ENCODE measurements around the gene WASHC4.

GRCh38 chr12:105162174-105162573 lies 54.6 kb downstream of the WASHC4 start:
- TF ChIP-seq SUPT20H (IDR thresholded peaks at IDR 0.05; ENCODE audit: borderline replicate concordance, control insufficient read depth, low read depth, low read length) (no peak), CREB1 (IDR thresholded peaks at IDR 0.05; ENCODE audit: low read depth) (no peak), RAD21 (IDR thresholded peaks at IDR 0.05; ENCODE audit: insufficient read depth, low read depth, low read length) (no peak), CTCF (IDR thresholded peaks at IDR 0.05 in 2 of 3, conservative IDR thresholded peaks at IDR 0.05 in 1 of 3; ENCODE audit: control insufficient read depth in 2 of 3, extremely low read depth in 1 of 3, insufficient read depth in 1 of 3, low read depth in 3 of 3, low read length in 3 of 3) (no peak), SRF (IDR thresholded peaks at IDR 0.05; ENCODE audit: low read depth in 2 of 2, low read length in 2 of 2) (no peak), MEF2A (IDR thresholded peaks at IDR 0.05; ENCODE audit: insufficient read depth, low read depth, low read length) (no peak), SMARCA5 (IDR thresholded peaks at IDR 0.05) (no peak), NR2F1 (conservative IDR thresholded peaks at IDR 0.05) (no peak)
